Neural progenitor cell (in vitro differentiated cells): ENCODE data around the gene TELO2.

Experiments used
- CTCF ChIP-seq: fragments of 200-600 bp; sonication (generic); IDR thresholded peaks from 2 replicates; pipeline ENCODE4 v1.5.1; 2017; ENCODE audit warnings: antibody characterized with exemption, mild to moderate bottlenecking
- EZH2 ChIP-seq: fragments of 200-600 bp; sonication (generic); IDR thresholded peaks from 2 replicates; pipeline ENCODE4 v1.6.1; 2017; ENCODE audit warnings: antibody characterized with exemption, mild to moderate bottlenecking, moderate library complexity
- EZH2phosphoT487 ChIP-seq: fragments of 200-600 bp; sonication (generic); IDR thresholded peaks from 2 replicates; pipeline ENCODE4 v1.6.1; 2017; ENCODE audit warnings: antibody characterized with exemption

GRCh38 chr16:1488619-1489018 lies 4.5 kb upstream of the TELO2 start, which contains the start of gene PTX4:
- TF ChIP-seq CTCF (no peak), EZH2 (no peak), EZH2phosphoT487 (no peak)
